GM12872 (cell line): ENCODE data around the gene B4GALNT3.

Experiments
- CTCF ChIP-seq: IDR thresholded peaks from 3 replicates; pipeline ENCODE4 v1.5.1; 2011; ENCODE audit warnings: low read depth, mild to moderate bottlenecking, low read length, moderate library complexity; ENCODE audit not compliant: insufficient read depth

Gene B4GALNT3

GRCh38 chr12:546920-547845, 87.4 kb downstream of the B4GALNT3 start:
- peak; percentile 97 for TF ChIP-seq CTCF

- TF ChIP-seq CTCF: no peak
Observed at GRCh38 chr12:547883-548470, 88.2 kb downstream of the B4GALNT3 start.

- TF ChIP-seq CTCF: no peak
Observed at GRCh38 chr12:549476-550082, 89.8 kb downstream of the B4GALNT3 start.

GRCh38 chr12:550473-551260, 90.9 kb downstream of the B4GALNT3 start:
- no peak for TF ChIP-seq CTCF

GRCh38 chr12:552466-552865, 92.7 kb downstream of the B4GALNT3 start:
- TF ChIP-seq CTCF: no peak

GRCh38 chr12:553216-554000, 93.7 kb downstream of the B4GALNT3 start:
- TF ChIP-seq CTCF: no peak
